ENCODE data around the gene ATAD3C.
A peak's percentile ranks its signal among the peaks of the same experiment; 100 is the strongest.

ATAD3C gene

DNA sequence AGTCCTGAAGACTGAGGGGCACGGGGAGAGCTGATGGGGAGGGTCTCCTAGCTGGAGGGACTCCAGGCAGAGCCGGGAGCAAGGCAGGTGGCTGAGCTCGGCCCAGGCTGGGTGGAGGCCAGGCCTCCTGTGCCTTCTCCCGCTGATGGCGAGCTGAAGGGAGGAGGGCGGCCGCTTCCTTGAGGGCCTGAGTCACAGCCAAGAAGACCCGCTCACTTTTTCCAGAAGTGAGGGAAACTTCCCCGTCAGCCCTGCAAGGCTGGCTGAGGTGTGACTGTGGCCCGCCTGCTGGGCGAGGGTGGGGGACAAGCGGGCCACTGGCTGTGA, 15.7 kb upstream of the ATAD3C start:
- TF ChIP-seq, protein P1, sequence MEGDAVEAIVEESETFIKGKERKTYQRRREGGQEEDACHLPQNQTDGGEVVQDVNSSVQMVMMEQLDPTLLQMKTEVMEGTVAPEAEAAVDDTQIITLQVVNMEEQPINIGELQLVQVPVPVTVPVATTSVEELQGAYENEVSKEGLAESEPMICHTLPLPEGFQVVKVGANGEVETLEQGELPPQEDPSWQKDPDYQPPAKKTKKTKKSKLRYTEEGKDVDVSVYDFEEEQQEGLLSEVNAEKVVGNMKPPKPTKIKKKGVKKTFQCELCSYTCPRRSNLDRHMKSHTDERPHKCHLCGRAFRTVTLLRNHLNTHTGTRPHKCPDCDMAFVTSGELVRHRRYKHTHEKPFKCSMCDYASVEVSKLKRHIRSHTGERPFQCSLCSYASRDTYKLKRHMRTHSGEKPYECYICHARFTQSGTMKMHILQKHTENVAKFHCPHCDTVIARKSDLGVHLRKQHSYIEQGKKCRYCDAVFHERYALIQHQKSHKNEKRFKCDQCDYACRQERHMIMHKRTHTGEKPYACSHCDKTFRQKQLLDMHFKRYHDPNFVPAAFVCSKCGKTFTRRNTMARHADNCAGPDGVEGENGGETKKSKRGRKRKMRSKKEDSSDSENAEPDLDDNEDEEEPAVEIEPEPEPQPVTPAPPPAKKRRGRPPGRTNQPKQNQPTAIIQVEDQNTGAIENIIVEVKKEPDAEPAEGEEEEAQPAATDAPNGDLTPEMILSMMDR (IDR thresholded peaks at IDR 0.05; ENCODE audit: borderline replicate concordance, control extremely low read depth, extremely low read depth, insufficient read depth, missing control alignments) = no peak
- in situ Hi-C loops (cut with MboI; ENCODE audit: low sequenced_read_pairs, unreplicated experiment) = no loop called here
- DNase-seq (ENCODE audit: low spot score) = peak; percentile 50

DNA sequence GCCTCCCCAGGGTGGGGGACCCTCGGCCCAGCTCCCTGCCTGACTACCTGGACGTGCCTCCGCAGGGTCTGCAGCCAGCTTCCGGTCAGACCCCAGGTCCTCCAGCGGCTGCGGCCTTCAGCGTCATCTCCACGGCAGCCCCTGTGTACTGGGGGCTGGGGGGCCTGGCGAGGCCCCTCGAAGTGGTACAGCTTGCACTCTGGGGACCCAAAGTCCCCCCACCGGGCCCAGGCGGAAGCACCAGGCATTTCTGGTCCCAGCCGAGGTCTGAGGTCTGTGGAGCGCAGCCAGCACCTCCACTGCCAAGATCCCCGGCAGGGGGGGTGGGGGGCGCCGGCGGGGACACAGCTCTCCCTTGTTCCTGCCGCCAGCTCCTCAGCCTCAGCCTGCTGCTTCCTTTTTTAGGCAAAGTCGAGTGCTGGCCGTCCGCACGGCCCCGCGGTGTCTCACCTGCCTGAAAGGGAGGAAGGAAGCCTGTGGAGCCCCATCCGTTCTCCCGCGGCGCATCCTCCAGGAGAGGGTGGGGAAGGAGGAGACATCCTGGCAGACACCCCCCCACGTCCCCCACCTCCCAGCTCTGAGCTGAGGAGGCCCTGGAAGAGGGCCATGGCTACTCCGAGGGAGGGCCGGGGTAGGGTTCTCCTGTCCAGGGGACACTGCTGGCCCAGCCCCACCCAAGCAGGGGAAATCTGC, 15.2 kb upstream of the ATAD3C start:
- in situ Hi-C loops (cut with MboI; ENCODE audit: low sequenced_read_pairs, unreplicated experiment) = no loop called here
- peak; percentile 40 for DNase-seq (ENCODE audit: low spot score)
- TF ChIP-seq, protein P1 (IDR thresholded peaks at IDR 0.05; ENCODE audit: borderline replicate concordance, control extremely low read depth, extremely low read depth, insufficient read depth, missing control alignments) = no peak

DNA sequence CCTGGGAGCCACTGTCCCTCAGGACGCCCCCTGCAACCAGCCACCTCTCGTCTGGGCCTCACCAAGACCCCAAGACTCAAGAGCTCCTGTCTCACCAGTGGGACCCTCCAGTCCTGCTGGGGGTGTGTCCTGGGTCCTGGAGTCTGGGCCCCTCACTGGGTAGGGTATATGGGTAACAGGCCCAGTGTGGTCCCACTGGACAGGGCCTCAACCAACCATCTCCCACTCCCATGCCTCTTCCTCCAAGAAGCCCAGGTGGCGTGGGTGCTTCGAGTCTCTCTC, 14.7 kb upstream of the ATAD3C start:
- TF ChIP-seq, protein P1 (IDR thresholded peaks at IDR 0.05; ENCODE audit: borderline replicate concordance, control extremely low read depth, extremely low read depth, insufficient read depth, missing control alignments) = no peak
- in situ Hi-C loops (cut with MboI; ENCODE audit: low sequenced_read_pairs, unreplicated experiment) = no loop called here
- DNase-seq (ENCODE audit: low spot score) = peak; percentile 38

DNA sequence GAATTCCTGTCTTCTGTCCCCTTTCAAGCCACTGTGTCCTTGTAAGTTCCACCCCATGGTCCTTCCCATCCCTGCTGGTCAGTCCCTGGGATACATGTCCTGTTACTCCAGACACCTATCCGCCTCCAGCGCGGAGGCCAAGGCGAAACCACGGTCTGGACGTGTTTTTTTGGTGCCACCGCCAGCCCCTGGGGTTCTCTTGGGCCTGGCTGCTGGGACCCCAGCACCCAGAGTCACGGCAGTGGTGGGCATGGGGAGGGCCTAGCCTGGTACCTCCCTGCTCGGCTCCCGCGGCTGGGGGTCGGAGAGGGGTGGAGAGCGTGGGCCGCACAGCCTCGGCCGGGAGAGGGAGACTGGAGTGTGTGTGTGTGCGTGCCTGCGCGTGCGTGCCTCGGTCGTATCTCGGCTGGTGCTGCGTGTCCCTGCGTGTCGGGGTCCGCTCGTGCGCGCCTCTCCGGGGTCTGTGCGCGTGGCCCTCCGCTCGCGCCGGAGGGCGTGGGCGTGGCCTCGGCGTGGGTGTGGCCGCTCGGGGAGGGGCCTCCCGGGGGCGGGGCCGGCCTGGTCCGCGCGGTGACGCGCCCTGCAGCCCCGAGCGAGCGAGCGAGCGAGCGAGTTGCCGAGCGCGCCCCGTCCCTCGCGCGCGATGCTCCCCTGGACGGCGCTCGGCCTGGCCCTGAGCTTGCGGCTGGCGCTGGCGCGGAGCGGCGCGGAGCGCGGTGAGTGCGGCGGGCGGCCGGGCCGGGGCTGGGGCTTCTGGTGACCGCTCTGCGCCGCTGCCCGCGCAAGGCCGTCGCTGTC, 14.2 kb upstream of the ATAD3C start, which contains the start of gene VWA1:
TSS of gene VWA1 (plus strand) at position 585 of the 798 bp plus-strand sequence. CDS start at position 644, 59 bp downstream.
- TF ChIP-seq, protein P1 (IDR thresholded peaks at IDR 0.05; ENCODE audit: borderline replicate concordance, control extremely low read depth, extremely low read depth, insufficient read depth, missing control alignments) = no peak
- in situ Hi-C loops (cut with MboI; ENCODE audit: low sequenced_read_pairs, unreplicated experiment) = no loop called here
- DNase-seq (ENCODE audit: low spot score) = peak; percentile 93

DNA sequence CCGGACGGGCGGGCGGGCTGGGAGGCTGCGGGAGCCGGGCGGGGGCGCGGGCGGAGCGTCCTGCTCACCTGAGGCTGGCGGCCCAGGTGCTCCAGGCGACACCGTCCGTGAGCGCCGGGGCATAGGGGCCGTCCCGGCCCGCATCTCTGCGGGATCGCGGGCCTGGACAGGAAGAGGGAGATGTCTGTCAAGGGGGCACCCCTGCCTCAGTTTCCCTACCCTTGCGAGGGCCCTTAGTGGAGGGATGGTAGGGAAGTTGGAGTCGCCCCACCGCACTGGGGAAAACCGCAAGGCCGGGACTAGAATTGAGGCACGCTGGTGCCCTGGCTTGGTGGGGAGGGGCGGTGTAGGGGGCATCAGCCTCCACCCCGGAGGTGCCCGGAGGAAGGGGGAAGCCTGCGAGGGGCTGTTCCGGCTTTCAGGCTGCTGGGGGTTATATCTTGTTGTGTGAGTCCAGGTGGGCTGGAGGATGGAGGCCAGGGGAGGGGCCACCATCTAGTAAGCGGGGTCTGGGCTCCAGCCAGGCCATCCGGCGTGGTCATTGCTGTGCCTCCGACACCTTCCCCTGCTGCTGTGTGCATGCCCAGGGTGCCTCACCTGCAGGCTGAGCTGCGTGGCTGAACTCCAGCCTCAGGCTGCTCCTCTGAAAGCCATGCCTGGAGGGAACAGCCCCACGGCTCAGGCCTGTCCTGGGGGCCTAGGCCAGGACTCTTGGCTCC, 13.4 kb upstream of the ATAD3C start:
- peak; percentile 40 for DNase-seq (ENCODE audit: low spot score)

DNA sequence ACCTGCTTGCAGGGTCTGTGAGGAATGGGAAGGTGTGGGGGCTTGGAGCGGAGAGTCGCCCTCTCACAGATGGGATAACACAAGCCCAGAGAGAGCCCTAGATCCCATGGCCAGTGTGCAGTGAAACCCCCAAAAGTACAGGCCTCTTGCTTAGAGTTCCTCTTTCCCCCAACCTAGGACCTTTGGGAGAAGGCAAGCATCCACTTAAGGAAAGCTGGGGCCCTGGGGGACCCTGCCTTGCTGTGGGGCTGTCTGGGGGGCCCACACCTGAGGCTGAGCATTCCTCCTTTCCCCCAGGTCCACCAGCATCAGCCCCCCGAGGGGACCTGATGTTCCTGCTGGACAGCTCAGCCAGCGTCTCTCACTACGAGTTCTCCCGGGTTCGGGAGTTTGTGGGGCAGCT, 12.9 kb upstream of the ATAD3C start:
- TF ChIP-seq, protein P1 (IDR thresholded peaks at IDR 0.05; ENCODE audit: borderline replicate concordance, control extremely low read depth, extremely low read depth, insufficient read depth, missing control alignments) = no peak
- in situ Hi-C loops (cut with MboI; ENCODE audit: low sequenced_read_pairs, unreplicated experiment) = no loop called here
- peak; percentile 47 for DNase-seq (ENCODE audit: low spot score)

More for the DNA sequence above, 13.4 kb upstream of the ATAD3C start:
- in situ Hi-C loops (cut with MboI; ENCODE audit: low sequenced_read_pairs, unreplicated experiment) = no loop called here
- TF ChIP-seq, protein P1 (IDR thresholded peaks at IDR 0.05; ENCODE audit: borderline replicate concordance, control extremely low read depth, extremely low read depth, insufficient read depth, missing control alignments) = no peak
